Skin of body (tissue), 2 donors: ENCODE measurements around the gene AFF4. TPM values are rescaled to one million over a fixed set of nuclear protein-coding genes. Genes with fewer than 3 reads are reported as not detected.
"Not testable (repeated sequence)": the region's sequence is repeated elsewhere in the genome, so short reads cannot be mapped to it uniquely, and the experiment has no call there.

Source experiments
- DNase-seq: peaks from one replicate; lab custom pipeline; 2025; lab: John Stamatoyannopoulos, UW
- total RNA-seq: library from RNA; depleted of rRNA; stranded (reverse); fragments of >200 nt; gene quantifications from one replicate; pipeline ENCODE4 v1.2.3, GENCODE V29; 2014

The AFF4 gene
- 66.3 TPM for total RNA-seq

GRCh38 chr5:132963171-132964104 lies at the start of gene AFF4:
Gene AFF4 (minus strand): TSS chr5:132963634. CDS start chr5:132937189, 26,445 bp downstream.
- peak; percentile 94 for DNase-seq

- not testable (repeated sequence) for DNase-seq
Measured at GRCh38 chr5:133008455-133008854, 45.0 kb upstream of the AFF4 start.

- DNase-seq, result no peak
Measured at GRCh38 chr5:133006653-133007052, 43.2 kb upstream of the AFF4 start.

GRCh38 chr5:132999246-132999645 lies 35.8 kb upstream of the AFF4 start:
- DNase-seq, result no peak

- DNase-seq, result no peak
Measured at GRCh38 chr5:132998556-132998955, 35.1 kb upstream of the AFF4 start.

- no peak for DNase-seq
Measured at GRCh38 chr5:132996307-132996706, 32.9 kb upstream of the AFF4 start.

GRCh38 chr5:132987531-132988408 lies 24.3 kb upstream of the AFF4 start:
- no peak for DNase-seq

- DNase-seq, result not testable (repeated sequence)
Measured at GRCh38 chr5:132982971-132983370, 19.5 kb upstream of the AFF4 start.

- no peak for DNase-seq
Measured at GRCh38 chr5:132981288-132981687, 17.9 kb upstream of the AFF4 start.

- no peak for DNase-seq
Measured at GRCh38 chr5:132979976-132980375, 16.5 kb upstream of the AFF4 start.

GRCh38 chr5:132979367-132979940 lies 16.0 kb upstream of the AFF4 start:
- DNase-seq, result no peak

GRCh38 chr5:132976852-132977251 lies 13.4 kb upstream of the AFF4 start:
- no peak for DNase-seq

- DNase-seq, result not testable (repeated sequence)
Measured at GRCh38 chr5:132972436-132972828, 9.0 kb upstream of the AFF4 start.

GRCh38 chr5:132971483-132972435 lies 8.3 kb upstream of the AFF4 start:
- DNase-seq, result no peak

- no peak for DNase-seq
Measured at GRCh38 chr5:132965120-132965519, 1.7 kb upstream of the AFF4 start.

- peak; percentile 81 for DNase-seq
Measured at GRCh38 chr5:132962429-132963021, 909 bp downstream of the AFF4 start.

GRCh38 chr5:132961887-132962286 lies 1.5 kb downstream of the AFF4 start:
- peak; percentile 30 for DNase-seq

- not testable (repeated sequence) for DNase-seq
Measured at GRCh38 chr5:132961123-132961815, 2.2 kb downstream of the AFF4 start.

GRCh38 chr5:132956166-132956799 lies 7.2 kb downstream of the AFF4 start:
- DNase-seq, result not testable (repeated sequence)
